Stomach (tissue), 4 donors: Measurements from ENCODE around the gene RHBDF1.

Experiments
- EP300 ChIP-seq: sonication (generic); formaldehyde crosslinking; IDR thresholded peaks from one replicate; pipeline ENCODE4 v1.6.1; 2017; ENCODE audit warnings: antibody characterized with exemption
- POLR2A ChIP-seq, 4 donors: fragments of 450-650 bp; IDR thresholded peaks; one replicate each; pipeline ENCODE4 v1.6.1; 2016; ENCODE audit warnings: antibody characterized with exemption in 4 of 4, control low read depth in 2 of 4, mild to moderate bottlenecking in 1 of 4, moderate library complexity in 1 of 4
- TF ChIP-seq, protein P1 (sequence below), 7 experiments: fragments of 450-650 bp in 4 of 7; fragments of 200-600 bp in 3 of 7; sonication (generic) in 3 of 7; IDR thresholded peaks; one replicate each; pipeline ENCODE4 v1.5.1; 2016 to 2019; ENCODE audit warnings: antibody characterized with exemption in 7 of 7, control low read depth in 2 of 7, mild to moderate bottlenecking in 1 of 7

DNA sequence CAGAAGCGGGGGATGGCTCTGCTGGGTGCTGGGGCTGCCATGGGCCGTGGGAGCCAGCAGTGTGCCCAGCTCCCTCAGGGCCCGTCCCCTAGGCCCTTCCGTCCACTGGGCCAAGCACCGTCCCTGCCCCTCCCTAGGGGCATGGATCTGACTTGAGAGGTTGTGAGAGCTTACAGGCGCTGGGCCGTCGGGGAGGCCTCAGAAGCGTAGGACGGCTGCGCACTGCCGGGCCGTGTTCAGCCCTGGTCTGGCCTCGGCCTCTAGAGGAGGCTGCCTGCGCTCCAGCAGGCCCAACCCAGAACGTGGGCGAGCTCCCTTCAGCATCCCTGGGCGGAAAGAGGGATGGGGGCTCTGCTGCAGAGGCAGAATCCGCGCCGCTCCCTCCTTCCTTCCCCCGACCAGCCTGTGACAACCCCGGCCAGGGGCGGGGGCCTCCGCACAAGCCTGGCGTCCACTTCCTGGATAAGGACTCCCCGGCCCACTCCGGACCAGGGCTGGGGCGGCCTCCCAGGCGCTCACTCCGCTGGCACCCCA is 4.9 kb upstream of the RHBDF1 start:
- TF ChIP-seq EP300 (no peak), POLR2A (IDR thresholded peaks at IDR 0.05) (no peak)
- TF ChIP-seq, protein P1, sequence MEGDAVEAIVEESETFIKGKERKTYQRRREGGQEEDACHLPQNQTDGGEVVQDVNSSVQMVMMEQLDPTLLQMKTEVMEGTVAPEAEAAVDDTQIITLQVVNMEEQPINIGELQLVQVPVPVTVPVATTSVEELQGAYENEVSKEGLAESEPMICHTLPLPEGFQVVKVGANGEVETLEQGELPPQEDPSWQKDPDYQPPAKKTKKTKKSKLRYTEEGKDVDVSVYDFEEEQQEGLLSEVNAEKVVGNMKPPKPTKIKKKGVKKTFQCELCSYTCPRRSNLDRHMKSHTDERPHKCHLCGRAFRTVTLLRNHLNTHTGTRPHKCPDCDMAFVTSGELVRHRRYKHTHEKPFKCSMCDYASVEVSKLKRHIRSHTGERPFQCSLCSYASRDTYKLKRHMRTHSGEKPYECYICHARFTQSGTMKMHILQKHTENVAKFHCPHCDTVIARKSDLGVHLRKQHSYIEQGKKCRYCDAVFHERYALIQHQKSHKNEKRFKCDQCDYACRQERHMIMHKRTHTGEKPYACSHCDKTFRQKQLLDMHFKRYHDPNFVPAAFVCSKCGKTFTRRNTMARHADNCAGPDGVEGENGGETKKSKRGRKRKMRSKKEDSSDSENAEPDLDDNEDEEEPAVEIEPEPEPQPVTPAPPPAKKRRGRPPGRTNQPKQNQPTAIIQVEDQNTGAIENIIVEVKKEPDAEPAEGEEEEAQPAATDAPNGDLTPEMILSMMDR (IDR thresholded peaks at IDR 0.05), result no peak
